GM19193 (cell line): ENCODE measurements around the gene MET.

Experiments
- POLR2A ChIP-seq: IDR thresholded peaks from 4 replicates; pipeline ENCODE4 v1.6.1; 2011; ENCODE audit not compliant: insufficient read depth, insufficient read length; ENCODE audit errors: extremely low read depth

Gene MET

DNA sequence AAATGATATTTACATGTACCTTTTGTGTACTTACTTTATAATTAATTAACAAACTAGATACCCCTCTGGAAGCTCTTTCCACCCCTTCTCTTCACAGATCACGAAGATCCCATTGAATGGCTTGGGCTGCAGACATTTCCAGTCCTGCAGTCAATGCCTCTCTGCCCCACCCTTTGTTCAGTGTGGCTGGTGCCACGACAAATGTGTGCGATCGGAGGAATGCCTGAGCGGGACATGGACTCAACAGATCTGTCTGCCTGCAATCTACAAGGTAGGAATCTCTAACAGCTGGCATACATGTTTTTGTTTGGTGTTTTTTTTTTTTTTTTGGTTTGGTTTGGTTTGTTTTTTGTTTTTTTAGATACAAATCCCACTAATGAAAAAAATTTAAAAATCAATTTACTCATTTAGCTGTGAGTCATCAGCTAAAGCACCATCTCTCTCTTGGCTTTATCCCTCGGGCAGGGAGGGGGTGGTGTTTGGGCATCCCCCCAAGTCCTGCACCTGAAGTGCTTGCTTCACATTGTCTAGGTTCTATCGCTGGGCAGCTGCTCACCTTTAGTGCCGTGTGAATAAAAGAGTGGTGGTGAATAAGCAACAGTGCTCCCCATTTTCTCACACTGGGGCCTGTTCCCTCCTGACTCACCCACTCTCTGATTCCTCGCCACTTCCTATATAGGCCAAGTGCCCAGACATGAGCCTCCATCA is 68.9 kb downstream of the MET start:
- TF ChIP-seq POLR2A, result no peak

DNA sequence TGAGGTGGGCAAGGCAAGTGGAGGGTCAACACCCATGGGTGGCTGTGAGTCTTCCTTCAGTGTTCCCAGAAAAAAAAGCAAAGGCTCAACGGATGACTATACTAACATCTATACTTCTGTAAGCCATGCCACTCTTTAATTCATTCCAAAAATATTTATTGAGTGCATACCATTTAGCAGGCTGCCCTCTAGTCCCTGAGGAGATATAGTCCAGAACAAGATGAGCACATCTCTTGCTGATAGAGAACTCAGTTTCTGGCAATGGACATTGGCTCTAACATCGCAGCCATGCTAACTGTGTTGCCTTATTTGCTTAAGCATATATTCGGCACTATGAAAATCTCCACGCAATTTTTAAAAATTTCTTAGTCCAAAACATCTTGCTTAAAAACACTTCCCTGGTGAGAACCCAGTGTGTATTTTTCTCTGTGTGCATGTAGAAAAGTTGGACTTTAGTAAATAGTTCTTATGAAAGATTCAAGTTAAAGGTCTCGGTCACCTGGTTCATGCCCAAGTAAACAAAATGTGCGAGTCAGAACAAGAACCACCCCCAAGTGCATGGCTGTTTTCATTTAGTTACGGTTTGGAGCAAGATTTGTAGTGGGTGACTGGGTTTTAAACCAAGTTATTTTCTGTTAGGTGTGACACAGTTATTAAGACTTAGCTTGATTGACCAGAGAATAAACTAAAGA is 69.8 kb downstream of the MET start:
- no peak for TF ChIP-seq POLR2A

DNA sequence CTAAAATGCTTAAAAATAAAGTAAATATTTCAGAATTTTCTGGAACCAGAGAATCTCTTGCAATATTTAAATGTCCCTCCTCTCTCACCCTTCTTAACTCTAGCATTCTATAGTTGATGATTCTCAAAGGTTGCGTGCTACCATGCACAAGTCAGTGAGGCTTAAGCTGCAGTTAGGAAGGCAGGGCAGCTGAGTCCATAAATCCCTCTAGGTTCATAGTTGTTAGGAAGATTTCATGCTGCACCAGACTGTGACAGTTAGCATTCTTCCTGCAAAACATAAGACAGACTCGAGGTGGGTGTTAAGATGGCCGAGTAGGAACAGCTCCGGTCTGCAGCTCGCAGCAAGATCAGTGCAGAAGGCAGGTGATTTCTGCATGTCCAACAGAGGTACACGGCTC is 70.6 kb downstream of the MET start:
- no peak for TF ChIP-seq POLR2A

DNA sequence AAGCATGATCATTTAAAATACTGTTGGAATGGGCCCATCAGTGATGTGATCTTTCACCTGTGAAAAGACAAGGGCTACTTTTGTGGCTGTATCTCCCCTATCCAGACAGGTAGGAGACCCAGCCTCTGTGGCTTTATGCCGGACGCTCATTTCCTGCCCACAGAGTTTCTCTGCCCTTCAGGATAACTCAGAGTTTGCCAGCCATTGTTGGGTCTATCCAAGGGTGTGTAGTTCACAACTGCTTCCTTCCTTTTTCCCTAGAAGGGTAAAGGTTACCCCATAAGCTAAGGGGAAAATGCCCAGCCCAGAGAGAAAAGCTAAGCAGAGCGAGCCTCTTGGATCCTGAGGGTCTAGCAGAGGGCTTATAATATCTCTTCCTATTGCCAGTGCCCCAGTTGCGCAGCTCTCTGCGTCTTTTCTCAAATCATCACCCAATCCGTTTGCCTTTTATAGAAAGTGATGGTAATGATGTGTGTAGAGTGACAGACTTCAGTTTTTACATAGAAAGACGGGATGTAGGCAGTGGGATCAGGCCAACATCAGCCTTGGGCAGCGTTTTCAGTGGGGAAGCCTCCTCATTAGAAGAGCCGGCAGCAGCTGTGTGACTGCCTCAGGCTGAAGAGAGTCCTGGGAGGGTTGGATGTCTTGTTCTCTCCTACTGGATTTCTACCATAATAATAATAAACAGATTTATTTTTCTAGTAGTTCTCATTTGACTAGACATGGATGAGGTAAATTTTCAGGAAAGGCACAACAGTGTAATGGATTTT is 80.5 kb downstream of the MET start:
- no peak for TF ChIP-seq POLR2A

DNA sequence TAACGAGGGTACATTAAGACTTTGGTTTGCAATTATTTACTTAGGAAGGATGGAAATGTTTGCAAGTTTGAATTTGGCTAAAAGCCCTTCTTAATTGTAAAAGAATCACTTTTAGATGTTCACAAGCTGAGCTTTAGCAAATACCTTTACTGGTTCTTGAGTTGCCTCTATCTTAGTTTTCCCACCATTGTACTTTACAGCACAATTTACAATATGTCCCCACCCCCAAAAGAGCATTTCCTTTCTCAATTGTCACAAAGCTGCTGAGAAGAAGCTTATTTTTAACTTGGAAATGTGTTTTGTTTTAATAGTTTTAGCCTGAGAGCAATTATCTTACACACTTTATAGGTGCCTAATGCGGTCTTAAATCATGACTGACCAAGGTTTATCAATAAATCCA is 81.1 kb downstream of the MET start:
- no peak for TF ChIP-seq POLR2A

DNA sequence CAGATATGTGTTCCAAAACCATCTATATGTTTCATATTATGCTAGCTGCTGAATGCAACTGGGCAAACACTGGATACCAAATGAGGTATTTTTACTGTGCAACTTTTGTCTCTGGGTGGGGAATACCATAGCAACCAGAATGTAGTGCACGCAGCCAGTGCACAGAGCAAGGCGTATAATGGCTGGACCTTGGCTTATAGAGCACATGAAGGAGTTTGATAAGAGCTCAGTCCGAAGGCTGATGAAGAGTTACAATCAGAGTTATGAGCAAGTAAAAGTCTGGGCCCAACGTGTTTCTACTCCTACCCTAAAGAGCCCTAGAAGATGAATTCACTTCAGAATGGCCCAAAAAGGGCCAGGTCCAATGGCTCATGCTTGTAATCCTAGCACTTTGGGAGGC is 82.2 kb downstream of the MET start:
- no peak for TF ChIP-seq POLR2A

DNA sequence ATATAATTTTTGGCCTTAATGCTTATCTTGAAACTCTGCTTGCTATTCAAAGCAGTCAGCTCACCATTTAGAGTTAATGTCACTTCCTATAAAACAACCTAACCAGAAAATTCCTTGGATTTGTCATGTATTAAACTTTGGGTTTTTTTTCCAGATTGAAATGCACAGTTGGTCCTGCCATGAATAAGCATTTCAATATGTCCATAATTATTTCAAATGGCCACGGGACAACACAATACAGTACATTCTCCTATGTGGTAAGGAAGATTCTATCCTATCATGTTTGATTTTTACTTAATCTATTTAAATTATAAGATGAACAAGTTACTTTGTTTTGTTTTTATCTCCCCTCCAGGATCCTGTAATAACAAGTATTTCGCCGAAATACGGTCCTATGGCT is 85.3 kb downstream of the MET start:
- TF ChIP-seq POLR2A, result no peak

DNA sequence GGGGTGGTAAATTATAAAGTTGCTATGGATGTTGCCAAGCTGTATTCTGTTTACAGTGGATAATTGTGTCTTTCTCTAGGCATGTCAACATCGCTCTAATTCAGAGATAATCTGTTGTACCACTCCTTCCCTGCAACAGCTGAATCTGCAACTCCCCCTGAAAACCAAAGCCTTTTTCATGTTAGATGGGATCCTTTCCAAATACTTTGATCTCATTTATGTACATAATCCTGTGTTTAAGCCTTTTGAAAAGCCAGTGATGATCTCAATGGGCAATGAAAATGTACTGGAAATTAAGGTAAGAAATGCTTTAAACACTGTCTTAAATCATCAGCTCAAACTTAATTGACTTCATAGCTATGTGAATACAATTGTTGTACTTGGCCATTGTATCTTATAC is 91.0 kb downstream of the MET start:
- no peak for TF ChIP-seq POLR2A

DNA sequence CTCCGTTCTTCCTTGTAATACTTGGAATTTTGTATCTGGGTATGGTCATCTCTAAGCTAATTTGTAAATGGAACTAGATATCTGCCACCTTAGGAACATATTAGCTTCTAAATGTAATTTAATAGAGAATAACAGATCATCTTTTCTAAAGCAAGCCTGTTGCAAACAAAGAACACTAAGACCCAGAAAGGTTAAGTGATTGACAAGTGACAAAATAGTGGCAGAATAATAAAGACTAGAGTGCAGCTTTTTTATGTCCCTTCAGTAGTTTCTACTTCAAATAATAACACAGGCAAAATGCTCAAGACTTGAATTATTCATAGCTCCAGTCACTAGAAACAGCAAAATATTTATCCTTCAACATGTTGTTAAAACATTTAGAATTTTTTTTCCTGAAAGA is 91.7 kb downstream of the MET start:
- no peak for TF ChIP-seq POLR2A

DNA sequence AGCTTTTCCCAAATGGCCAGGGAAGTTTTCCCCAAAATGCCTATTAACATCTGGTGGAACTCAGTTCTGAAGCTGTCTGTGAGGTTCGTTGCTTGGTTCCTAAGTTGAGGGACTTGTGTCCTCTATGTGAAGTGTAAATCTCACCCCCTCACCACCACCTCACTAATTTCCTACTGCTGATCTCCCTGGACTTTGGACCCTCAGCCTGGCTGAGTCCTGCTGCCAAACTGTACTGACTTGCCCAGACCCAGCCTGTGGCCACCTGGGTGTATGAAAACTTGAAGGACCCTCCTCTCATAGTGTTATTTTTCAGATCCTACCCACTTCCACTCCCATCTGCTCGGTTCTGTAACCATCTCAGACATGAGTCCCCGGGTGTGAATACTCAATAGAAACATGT is 94.9 kb downstream of the MET start:
- no peak for TF ChIP-seq POLR2A

DNA sequence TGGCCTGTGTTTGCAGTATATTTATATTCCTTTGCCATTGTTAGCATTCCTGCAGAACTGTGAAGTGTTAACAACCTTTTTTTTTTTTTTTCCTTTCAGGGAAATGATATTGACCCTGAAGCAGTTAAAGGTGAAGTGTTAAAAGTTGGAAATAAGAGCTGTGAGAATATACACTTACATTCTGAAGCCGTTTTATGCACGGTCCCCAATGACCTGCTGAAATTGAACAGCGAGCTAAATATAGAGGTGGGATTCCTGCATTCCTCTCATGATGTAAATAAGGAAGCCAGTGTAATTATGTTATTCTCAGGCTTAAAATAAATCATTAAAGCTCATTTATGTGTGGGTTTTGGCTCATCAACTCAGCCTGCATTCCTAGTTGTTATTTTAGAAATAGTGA is 97.5 kb downstream of the MET start:
- TF ChIP-seq POLR2A, result no peak

DNA sequence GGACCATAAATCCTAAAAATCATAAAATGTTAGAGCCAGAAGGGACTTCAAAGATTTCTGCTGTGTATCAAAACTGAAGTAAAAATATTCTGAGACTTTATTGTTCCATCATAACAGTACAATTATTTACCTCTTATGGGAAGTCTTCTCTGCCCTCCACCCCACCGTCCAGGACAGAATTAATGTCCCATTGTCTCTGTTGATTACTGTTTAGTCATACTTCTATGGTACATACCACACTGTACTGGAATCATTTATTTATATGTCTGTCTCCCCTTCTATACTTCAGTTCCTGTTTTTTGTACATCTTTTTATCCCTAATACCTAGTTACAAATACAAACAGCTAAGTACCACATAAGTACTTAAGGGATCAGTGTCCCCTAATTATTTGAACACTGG is 98.9 kb downstream of the MET start:
- TF ChIP-seq POLR2A, result no peak

DNA sequence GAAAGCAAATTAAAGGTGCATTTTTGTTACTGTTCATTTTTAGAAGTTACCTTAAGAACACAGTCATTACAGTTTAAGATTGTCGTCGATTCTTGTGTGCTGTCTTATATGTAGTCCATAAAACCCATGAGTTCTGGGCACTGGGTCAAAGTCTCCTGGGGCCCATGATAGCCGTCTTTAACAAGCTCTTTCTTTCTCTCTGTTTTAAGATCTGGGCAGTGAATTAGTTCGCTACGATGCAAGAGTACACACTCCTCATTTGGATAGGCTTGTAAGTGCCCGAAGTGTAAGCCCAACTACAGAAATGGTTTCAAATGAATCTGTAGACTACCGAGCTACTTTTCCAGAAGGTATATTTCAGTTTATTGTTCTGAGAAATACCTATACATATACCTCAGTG is 99.6 kb downstream of the MET start:
- no peak for TF ChIP-seq POLR2A

DNA sequence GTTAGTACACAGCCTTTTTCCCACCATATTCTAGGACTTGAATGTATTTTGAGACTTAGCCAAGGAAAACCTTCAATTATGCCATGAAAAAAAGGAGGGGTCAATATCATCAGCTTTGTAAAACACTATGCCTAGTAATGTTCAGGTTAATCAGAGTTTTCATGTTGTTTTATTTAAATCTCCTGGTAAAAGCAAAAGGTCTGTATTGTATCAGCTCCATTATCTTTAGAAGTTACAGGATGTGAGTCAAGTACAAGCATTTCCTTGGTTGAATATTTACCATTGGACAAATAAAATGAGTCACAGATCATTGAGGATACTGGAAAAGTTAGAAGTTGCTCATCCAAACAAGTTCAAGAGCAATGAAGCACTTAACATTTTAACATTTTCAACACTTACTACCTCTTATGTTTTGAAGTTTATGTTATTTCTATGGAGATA is 100.4 kb downstream of the MET start:
- no peak for TF ChIP-seq POLR2A

DNA sequence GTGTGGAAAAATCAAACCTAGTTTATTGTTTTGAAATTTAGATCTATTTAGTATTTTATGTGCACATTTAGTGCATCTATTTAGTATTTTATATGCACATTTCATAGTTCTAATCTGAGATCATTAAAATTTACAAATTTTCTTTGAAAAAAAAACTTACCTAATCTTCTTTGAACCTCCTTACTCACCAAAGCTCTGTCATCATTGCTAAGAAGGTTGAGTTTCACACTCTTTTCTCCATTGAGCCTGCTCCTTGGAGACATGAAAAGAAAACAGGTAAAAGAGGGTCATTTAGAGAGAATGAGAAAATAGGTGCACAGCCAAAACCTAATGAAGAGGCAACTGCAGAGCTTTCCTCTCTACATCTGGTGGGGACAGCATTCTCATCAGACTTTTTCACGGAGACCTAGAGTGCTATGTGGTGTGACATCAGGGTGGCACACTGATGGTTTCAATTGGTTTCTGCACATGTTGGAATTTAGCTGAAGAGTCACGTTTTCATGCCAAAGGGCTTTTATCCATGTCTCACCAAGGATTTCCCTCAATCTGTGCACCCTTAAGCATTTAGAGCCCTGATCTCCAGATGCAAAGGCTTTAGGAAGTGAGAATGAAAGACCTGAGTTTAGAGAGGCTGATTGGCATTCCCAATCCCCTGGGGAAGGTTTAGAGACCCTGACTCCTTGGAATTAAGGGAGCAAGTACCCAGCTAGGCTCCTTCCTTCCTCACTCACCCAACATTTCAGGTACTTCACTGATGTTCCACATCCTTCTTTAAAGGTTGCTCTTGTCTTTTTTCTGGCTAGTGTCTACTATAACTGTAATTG is 101.1 kb downstream of the MET start:
- no peak for TF ChIP-seq POLR2A
